DMS53 treated with DMSO at 0.1 percent for 48 hours (cell line): ENCODE results near the gene OR4C13.
"Not testable (repeated sequence)": the region's sequence is repeated elsewhere in the genome, so short reads cannot be mapped to it uniquely, and the experiment has no call there.

Source experiments
- DNase-seq: peaks from one replicate; lab custom pipeline; 2025; ENCODE audit not compliant: unreplicated experiment; lab: John Stamatoyannopoulos, UW

OR4C13 gene

GRCh38 chr11:49952091-49952490, at the start of gene OR4C13:
TSS of gene OR4C13 (plus strand) at chr11:49952391. CDS start at chr11:49952423, 32 bp downstream.
- no peak for DNase-seq

DNA sequence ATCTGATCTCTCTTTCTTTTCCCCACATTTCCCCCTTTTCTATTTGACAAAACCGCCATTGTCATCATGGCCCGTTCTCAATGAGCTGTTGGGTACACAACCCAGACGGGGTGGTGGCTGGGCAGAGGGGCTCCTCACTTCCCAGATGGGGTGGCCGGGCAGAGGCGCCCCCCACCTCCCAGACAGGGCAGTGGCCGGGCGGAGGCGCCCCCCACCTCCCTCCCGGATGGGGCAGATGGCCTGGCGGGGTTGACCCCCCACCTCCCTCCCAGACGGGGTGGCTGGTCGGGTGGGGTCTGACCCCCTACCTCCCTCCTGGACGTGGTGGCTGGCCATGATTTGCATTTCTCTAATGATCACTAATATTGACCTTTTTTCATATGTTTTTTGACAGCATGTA, 40.7 kb upstream of the OR4C13 start:
- not testable (repeated sequence) for DNase-seq

- DNase-seq = not testable (repeated sequence)
These were observed 3.5 kb upstream of the OR4C13 start for GRCh38 chr11:49948701-49949100.

DNA sequence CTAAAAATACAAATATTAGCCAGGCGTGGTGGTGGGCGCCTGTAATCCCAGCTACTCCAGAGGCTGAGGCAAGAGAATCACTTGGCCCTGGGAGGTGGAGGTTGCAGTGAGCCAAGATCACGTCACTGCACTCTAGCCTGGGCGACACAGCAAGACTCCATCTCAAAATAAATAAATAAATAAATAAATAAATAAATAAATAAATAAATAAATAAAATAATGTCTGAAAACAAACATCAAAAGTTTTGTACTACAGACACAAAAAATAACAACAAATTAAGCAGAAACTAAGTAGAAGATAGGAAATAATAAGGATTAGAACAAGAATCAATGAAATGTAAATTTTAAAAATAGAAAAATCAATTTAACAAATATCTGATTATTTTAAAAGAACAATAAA, 21.2 kb downstream of the OR4C13 start:
- DNase-seq = not testable (repeated sequence)

- not testable (repeated sequence) for DNase-seq
These were observed 30.2 kb downstream of the OR4C13 start, which contains the start of gene OR4C12 for GRCh38 chr11:49982435-49982834. TSS of gene OR4C12 (minus strand) at chr11:49982535. CDS start at chr11:49982501, 34 bp downstream.

DNA sequence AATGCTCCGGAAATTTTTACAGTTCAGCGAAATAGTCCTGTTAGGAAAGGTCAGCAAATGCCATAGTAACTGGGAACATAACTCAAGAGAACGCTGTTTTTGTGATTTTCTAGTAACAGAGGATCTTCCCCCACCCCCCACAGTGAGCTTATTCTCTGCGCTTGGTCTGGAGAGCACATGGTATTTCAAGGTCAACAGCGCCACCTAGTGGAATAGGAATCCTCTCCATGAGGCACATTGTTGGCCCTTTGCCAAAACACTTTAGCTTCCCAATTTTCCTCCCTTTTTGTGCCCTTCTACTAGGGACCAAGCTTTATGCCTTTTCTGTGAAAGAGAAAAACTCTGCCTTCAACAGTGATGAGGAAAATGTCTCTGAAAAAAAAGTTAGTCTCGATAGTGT, 43.4 kb downstream of the OR4C13 start:
- peak; percentile 50 for DNase-seq
